ENCODE data around the gene GJC2.

Gene GJC2

DNA sequence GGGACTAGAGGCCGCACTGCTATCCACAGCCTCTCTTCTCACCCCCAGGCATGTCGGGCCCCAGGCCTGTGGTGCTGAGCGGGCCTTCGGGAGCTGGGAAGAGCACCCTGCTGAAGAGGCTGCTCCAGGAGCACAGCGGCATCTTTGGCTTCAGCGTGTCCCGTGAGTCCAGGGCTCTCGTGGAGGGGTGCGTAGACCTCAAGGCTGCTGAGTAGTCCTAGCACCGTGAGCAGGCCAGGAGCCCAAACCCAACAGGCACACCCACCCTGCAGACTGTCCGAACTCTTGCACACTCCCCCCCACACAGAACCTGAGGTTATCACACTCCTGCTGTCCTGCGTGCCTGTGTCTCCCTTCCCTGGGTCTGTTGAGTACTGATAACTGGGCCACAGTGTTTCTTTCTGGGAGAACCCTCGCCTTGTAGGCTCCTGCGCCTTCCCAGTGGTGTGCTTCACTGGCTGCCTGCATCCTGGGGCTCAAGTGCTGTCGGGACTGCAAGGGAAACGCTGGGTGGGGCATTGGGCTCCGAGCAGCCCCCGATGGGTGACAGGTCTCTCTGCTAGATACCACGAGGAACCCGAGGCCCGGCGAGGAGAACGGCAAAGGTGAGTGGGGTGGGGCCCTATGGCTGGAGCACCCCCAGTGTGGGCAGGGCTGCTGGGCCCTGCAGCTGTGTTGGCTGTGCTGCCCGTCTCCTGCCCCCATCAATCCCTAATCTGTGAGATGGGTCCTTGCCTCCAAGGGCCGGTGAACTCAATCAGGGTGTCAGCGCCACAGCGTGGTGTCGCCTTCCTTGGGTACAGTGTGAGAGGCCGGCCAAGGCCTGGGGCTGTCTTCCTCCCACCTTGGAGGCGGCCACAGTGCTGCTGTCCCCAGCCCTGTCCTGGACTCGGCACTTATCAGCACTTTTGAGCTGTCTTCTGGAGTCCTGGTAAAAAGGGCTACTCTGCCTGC is 4.0 kb upstream of the GJC2 start:
- DNase-seq (ENCODE audit: low spot score) = no peak

DNA sequence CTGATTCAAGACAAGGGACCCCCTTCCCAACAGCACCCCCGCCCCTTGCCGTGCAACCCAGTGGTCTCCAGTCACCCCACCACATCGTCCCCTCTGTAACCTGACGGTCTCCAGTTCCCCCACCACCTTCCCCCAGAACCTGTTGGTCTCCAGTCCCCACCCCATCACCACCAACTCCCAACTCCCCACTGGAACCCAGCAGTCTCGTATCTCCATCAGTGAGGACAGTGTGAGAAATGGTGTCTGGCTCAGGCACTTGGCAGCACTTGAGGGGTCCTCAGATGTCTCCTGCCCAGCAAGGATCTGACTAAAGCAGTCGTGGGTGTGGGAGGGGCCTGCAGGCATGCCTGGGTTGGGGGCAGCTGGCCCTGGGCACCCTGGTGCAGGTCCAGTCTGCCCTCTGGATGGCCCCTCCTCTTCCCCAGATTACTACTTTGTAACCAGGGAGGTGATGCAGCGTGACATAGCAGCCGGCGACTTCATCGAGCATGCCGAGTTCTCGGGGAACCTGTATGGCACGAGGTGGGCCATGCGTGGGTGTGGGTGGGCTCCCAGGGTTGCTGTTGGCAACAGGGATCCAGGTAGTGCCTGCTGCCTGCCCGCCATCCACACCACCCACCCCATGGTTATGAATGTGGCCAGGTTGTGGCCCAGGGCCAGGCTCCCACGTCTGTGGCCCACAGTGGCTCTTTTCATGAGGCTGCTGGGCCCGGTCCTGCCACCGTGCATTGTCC is 3.1 kb upstream of the GJC2 start:
- DNase-seq (ENCODE audit: low spot score) = no peak

DNA sequence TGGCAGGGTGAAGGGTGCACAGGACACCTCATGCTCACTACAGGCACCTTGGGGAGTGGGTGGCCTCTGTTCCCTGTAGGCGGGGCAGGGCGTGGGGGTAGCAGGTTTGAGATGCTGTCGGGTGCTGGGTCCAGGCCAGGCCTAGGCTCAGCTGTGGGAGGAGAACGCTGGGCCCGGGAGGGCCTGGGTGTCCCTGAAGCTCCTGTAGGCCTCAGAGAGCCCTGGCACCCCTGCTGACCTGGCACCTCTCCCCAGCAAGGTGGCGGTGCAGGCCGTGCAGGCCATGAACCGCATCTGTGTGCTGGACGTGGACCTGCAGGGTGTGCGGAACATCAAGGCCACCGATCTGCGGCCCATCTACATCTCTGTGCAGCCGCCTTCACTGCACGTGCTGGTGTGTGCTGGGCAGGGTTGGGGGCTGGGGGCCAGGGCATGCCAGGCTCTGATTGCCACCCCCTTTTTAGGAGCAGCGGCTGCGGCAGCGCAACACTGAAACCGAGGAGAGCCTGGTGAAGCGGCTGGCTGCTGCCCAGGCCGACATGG is 2.5 kb upstream of the GJC2 start:
- no peak for DNase-seq (ENCODE audit: low spot score)

DNA sequence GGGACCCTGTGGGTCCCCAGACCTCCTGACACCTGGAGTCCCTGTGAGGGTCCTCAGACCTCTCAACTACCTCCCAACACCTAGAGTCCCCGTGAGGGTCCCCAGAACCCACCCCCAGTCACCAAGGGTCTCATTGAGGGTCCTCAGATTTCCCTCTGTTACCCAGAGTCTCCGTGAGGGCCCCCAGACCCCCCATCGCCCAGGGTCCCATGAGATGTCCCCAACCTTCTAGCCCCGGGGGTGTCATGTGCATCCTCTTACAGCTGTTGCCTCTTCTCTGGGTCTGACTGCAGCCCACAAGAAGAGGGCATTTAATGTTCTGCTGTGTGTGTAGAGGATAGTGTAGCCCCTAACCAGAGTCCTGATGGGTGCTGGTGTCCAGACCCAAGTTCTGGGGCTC is 2.0 kb upstream of the GJC2 start:
- no peak for DNase-seq (ENCODE audit: low spot score)

DNA sequence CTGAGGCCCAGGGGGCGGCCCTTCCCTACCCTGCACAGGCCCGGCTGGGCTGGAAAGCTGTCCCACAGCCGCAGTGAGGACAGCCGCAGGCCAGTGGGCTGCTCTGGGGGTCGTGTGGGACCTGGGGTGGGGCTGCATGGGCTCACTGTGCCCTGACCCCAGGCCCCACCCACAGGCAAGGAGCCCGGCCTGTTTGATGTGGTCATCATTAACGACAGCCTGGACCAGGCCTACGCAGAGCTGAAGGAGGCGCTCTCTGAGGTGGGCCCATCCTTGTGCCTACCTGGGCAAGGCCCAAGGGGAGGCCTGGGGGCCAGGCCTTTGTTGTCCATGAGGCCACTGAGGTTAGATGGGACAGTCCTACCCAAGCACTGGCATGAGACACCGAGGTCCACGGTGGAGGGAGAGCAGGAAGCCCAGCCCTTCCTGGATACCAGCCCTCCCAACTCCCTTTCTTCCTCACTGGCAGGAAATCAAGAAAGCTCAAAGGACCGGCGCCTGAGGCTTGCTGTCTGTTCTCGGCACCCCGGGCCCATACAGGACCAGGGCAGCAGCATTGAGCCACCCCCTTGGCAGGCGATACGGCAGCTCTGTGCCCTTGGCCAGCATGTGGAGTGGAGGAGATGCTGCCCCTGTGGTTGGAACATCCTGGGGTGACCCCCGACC is 1.4 kb upstream of the GJC2 start:
- no peak for DNase-seq (ENCODE audit: low spot score)

DNA sequence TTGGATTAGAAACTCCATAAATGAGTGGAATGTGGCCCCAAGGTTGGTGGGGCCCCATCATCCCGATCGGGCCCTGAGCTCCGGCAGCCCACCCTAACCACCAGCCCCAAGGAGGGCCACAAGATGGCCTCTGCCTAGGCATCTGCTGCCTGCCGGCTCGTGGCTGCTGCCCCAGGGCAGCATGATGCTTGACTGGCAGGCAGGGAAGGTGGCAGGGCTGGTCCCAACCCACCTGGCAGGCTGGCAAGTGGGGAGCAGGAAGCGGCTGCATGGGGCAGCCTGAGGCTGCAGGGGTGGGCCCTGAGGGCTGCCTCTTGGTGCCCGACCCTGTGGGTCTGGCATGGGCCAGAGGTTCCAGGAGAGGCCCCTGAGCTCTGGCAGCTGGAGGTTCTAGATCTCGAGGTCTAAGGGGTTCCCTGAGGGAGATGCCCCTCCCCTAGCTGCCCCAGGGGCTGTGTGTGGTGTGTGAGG is 760 bp upstream of the GJC2 start:
- DNase-seq (ENCODE audit: low spot score) = no peak

DNA sequence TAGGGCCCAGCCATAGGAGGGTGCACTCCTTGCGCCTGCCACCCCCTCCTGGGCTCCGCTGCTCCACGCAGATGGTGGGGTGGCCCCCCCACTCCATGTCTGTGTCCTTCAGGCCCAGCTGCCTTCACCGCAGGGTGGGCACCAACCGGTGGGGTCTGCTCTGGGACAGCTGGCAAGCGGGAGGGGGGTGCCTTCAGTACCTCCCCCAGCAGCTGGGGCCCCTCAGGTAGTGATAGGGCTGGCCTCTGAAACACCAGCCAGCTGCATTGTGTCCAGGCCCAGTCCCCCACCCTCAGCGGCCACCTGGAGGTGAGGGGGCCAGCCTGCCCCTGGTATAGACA is 360 bp downstream of the GJC2 start:
- no peak for DNase-seq (ENCODE audit: low spot score)

DNA sequence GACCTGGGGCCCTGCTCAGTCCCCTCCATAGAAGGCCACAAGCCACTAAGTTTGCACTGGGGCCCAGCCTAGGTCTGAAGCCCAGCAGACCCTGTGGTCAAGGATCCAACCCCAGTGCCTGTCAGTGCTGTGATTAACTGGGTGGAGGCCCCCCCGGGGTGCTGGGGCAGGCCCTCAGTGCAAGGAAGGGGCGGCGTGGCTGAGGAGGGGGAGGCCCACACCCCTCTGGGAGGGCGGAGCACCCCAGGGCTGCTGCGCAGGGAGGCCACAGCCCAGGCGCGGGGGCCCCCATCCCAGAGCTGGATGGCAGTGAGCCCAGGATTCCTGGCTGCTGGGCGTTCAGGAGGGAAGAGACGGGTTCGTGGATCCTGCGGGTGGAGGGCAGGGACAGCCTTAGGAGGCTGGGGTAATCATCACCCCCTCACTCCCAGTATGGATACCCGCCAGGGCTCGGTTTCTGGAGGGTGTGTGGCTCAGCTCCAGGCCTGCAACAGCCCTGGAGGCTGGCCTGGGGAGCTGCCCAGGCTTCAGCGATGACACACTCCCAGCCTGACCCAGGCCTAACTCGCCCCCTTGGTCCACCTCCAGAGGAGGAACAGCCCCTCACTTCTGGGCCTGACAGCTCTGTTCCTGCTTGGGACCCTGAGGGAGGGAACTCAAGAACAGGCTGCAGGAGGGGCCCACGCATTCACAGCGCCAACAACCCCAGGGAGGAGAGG is 890 bp downstream of the GJC2 start:
- no peak for DNase-seq (ENCODE audit: low spot score)

DNA sequence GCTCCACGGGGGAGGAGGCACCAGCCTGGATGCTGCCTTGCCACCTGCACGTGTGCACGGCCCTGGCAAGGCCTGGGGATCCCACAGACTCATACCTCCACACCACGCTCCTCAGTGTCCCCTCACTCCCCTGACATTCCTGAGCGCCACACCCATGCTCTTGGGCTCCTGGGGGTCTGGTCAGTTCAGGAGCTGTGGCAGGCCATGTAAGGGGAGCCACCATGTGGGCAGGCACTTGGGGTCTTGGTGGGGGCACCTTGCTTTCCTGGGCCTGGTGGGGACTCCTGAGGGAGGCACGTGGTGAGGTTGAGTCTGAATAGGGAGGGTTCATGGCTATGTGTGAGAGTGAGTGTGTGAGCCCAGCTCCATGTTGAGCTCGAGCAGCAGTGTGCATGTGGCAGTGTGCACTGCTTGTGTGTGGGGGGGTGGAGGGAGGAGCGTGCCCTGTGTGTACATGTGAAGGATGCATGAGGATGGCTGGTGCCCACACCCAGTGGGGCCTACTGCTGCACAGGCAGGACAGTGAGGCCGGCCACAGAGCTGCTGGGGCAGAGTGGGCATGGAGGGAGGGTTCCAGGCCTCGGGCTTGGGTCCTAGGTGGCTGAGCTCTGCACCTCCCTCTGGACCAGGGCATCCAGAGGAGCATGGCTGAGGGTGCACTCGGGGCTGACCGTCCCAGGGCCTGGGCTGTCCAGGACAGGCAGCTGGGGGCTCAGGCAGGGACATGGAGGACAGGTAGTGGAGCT is 1.6 kb downstream of the GJC2 start:
- DNase-seq (ENCODE audit: low spot score) = no peak

DNA sequence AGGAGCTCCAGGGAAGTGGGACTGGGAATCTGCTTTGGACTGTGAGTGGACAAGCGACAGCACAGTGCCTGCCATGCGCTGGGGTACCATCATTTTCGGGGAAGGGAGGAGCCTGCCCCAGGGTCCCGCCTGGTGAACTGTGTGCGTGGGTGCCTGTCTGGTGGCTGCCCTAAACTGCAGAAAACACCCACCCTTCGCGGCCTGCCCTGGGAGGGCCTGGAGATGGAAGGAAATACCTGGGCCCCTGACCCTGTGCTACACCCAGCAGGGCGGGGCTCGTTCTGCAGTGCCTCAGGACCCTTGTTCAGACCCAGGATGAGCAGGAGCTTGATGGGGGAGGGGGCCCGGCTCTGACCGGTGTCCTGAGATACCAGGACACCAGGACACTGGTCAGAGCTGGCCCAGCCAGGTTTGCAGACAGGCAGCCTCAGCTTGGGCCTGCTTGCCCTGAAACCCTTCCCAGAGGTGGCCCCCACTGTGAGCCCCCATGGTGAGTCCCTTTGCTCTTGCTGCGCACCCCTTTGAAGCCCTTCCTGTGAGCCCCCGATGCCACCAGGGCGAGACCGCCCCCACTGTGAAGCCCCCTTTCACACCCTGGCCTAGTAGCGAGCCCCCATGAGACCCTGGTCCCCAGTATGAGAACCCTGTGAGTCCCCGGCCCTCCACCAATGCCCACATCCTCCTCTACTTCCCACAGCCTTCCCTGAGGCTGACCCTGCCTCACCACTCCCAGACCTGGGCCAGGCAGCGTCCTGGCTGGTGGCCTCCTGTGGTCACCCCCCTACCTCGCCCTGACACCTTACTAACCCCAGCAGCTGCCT is 2.6 kb downstream of the GJC2 start:
- no peak for DNase-seq (ENCODE audit: low spot score)

DNA sequence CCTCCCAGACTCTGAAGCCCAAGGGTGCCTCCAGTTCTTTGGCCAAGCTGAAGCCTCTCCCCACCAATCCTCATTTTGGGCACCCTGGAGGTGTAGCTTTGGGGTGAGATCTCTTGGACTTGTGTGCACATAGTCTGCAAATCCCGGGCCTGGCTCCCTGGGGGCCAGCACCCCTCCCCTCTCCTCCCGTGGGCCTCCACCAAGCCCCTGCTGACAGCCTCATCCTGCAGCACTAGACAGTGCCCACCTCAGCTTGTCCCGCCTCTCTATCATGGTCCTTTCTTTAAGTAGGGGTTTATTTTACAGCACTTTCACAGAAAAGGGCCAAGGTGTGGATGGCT is 3.2 kb downstream of the GJC2 start:
- DNase-seq (ENCODE audit: low spot score) = no peak

DNA sequence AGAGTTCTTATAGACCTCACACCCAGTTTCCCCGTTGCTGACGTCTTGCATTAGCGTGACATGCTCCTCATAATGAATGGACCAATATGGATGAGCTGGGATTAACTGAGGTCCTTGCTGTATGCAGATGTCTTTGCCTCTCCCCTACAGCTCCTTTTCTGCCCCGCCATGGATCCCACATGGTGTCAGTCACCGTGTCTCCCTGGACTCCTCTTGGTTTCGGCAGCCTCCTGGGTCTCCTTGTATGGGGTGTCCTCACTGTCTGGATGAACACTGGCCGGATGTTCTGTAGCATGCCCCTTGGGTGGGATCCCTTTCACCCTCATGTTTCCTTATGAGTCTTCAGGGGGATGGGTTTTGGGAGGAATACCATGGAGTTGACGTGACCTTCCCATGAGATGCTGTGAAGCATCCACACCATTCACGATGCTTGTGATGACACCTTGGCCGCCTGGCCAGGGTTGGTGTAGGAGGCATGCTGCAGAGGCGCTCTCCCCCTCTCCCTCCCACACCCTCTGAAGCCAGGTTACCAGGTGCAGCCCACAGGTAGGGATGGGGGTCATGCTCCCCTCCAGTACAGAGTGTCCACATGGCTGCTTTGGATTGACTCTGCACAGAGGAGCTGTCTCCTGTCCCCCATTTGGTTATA is 4.4 kb downstream of the GJC2 start:
- DNase-seq (ENCODE audit: low spot score) = no peak

DNA sequence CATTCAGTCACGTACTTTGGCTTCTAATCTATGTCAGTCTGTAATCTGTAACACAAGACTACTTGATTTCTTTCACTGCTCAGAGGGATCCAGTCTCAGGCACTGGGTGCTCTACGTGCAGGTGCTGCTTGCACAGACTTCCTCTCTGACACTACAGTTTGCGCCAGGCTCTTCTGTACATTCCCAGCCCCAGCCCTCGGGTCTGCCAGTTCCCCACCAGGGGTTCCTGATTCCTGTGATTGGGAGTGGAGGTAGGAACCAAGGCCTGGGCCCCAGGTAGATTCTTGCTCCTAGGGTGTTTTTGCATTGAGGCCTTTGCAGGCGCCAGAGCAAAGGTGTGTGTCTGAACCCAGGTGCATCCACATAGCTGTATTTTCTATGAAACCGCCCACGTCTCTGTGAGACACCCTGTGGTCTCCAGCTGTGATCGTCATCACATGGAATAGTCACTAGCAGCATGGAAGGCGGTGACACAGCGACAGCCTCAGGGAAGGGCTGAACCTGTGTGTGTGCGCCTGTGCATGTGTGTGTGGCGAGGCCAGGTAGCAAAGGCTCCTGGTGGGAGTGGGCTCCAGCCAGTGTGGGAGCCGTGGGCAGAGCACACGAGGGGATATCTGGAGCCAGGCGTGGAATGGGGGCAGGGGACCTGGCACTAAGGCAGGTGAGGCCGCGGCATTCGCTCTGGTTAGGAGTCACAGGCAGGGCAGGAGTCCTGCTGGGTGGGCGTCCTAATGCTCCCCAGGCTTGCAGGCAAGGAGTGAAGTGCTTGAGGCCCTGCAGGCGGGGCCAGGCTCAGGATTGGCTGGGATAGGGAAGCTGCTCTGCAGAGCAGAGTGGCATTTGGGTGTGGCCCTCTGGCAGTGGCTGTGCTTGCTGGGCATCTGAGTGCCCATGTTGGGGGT is 5.2 kb downstream of the GJC2 start:
- DNase-seq (ENCODE audit: low spot score) = no peak

DNA sequence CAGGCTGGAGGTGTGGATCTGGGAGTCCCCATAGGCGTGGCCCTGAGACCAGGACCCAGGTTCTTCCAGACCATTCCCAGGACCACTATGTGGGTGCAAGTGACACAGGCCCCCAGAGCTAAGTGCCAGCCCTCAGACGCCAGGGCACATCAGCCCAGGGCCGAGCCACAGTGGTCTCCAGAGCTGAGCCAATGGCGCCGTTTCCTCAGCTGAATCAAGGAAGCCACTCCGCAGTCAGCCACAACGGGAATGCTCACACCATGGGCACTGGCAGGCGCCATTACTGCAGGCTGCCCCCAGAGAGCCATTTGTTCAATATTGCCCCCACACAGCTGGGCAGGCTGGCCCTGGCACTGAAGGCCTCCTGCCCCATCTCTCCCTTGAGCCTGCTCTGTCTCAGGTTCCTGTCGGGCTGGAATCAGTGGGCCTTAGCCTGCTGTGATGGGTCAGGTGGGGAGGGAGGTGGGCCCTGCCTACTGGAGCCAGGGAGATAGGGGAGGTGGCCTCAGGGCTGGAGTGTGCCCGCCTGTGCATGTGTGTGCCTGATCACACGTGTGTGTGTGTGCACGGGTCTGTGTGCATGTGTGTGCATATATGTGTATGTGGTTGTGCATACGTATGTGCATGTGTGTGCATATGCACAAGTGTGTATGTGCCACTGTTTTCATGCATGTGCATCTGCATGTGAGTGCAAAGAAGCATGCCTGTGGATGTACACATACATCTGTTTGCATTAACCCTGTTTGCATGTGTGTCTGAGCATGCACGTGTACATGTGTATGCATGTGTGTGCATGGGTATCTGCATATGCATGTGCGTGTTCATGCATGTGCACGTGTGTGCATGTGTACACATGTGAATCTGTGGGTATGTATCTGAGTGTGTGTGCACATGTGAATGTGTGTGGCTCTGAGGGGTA is 6.1 kb downstream of the GJC2 start:
- DNase-seq (ENCODE audit: low spot score) = no peak

DNA sequence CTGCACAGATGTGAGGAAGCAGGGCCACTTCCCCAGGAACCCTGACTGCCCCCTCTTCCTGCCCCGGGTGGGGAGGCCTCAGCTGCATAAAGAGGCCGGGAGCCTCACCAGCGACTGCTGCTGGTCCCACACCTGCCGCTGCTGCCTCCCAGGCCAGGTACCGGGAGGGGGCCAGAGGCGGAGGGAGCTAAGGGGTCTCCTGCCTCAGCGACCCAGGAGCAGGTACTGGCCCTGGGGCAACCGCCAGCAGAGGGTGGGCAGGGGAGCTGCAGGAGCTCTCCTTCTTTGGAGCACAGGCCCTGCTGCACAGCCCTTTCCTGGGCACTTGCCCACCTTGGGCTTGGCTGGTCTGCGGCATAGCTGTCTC is 6.8 kb downstream of the GJC2 start:
- no peak for DNase-seq (ENCODE audit: low spot score)

DNA sequence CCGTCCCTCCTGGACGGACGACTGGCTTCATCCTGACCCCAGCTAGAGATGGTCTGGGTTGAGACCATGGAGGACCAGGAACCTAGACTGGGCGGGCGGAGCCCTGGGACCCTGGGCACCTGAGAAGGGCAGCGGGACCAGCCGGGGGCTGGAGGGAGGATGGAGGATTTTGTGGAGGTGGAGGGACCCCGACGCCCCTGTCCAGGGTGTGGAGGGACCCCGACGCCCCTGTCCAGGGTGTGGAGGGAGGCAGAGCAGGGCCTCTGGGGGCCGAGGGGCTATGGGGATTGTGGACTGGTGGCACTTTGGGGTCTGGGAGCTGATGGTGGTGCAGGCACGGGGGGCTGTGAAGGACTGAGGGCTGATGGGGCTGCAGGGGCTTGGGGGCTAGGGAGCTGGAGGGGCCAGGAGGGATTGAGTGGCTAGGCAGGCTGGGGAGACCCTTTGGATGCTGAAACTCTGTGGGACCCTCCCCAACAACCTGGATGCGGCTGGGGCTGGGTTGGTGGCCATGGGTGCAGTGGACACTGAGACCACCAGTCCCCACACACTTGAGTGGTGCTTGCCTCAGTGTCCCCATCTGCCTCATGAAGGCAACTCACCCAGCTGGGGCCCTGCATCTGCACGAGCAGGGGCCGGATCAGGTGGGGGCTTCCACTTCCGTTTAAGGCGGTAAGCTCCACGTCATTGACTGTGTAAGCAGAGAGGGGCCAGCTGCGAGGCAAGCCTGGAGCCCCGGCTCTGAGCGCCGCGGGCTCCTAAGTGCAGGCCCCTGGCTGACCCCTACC is 7.4 kb downstream of the GJC2 start:
- no peak for DNase-seq (ENCODE audit: low spot score)

DNA sequence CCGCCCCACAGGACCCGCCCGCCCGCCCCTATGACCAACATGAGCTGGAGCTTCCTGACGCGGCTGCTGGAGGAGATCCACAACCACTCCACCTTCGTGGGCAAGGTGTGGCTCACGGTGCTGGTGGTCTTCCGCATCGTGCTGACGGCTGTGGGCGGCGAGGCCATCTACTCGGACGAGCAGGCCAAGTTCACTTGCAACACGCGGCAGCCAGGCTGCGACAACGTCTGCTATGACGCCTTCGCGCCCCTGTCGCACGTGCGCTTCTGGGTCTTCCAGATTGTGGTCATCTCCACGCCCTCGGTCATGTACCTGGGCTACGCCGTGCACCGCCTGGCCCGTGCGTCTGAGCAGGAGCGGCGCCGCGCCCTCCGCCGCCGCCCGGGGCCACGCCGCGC is 8.0 kb downstream of the GJC2 start:
- no peak for DNase-seq (ENCODE audit: low spot score)
